ENCODE data around the gene C1QC.

The C1QC gene

DNA sequence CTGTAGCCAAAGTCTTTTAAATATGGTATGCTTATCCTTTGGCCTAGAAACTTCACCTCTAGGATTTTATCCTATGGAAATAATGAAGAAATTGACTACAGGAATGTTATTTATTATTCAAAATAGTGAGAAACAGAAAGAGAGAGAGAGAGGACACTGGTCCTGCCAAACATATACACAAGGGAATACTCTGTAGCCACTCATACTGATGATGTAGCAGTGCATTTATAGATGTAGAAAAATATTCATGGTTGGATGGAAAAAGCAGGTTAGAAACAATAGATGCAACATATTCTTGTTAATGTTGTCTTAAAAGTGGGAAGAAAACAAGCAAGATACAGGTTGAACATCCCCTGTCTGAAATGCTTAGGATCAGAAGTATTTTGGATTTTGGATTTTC is 45.0 kb downstream of the C1QC start:
- H3K4me3 ChIP-seq (ENCODE audit: low read length), result no peak overlapping the region
- H3K4me1 ChIP-seq (ENCODE audit: control insufficient read depth, low read depth, low read length), result no peaks in the 10 kb centered on the region
- no peaks in the 10 kb centered on the region for H3K27me3 ChIP-seq (ENCODE audit: control insufficient read depth, insufficient read depth, low read length)
- no peaks in the 10 kb centered on the region for H3K36me3 ChIP-seq (ENCODE audit: control insufficient read depth, low read depth, low read length)
- no peak overlapping the region for H3K27ac ChIP-seq (ENCODE audit: low read length)
- H3K9me3 ChIP-seq (ENCODE audit: control insufficient read depth, low read depth, low read length), result no peaks in the 10 kb centered on the region
- no peak overlapping the region for H3K9ac ChIP-seq (ENCODE audit: low read length)

DNA sequence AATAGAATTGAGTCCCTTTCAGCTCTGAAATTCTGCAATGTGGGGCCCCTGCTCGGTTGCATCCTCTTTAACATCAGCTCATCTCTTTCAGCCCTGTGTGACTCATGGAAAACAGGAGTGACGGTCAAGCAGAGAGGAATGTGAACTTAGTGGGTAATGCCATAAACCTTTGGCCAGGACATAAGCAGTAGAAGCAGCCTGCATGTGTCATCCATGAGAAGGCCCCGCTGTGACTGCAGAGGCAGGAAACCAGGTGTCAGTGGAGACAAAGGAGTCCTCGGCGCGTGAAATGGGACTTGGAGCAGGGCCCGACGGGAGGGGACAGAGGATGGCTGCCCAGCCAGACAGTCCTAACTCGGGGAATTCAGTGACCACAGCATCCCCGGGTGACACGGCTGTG is 46.1 kb downstream of the C1QC start:
- Histone ChIP-seq H3K9me3 (ENCODE audit: control insufficient read depth, low read depth, low read length) (no peaks in the 10 kb centered on the region), H3K36me3 (ENCODE audit: control insufficient read depth, low read depth, low read length) (no peaks in the 10 kb centered on the region), H3K27me3 (ENCODE audit: control insufficient read depth, insufficient read depth, low read length) (no peaks in the 10 kb centered on the region), H3K27ac (ENCODE audit: low read length) (no peak overlapping the region), H3K9ac (ENCODE audit: low read length) (no peak overlapping the region), H3K4me3 (ENCODE audit: low read length) (no peak overlapping the region), H3K4me1 (ENCODE audit: control insufficient read depth, low read depth, low read length) (no peaks in the 10 kb centered on the region)

DNA sequence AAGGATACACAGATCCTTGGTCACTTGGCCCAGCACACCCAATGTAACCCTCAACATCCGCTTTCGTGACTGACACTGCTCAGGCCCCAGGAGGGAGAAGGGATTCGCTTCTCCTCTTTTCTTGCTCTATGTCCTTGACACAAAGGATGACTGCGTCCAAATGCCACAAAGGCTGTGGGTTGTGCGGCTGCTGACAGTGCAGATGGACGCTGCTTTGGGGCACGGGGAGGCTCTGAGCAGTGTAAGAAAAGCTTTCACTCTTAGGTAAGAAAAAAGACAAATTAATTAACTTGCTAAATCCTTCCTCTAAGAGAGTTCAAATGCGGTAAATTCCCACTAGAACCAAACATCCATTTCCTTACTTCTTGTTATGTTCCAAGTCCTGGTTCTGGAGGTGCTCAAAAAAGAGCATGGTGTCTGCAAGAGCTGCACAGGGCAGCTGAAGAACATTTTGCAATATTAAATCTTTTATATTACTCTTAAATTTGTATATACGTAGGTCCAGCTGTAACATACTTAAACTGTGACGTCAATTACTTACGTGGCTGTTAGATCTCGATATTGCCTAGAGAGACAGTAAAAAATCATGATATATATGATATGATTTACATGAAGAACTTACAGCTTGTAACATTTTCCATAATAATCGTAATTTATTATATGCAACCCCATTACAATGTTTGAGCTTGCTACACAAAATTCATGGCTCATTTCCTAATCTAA is 47.8 kb downstream of the C1QC start:
- Histone ChIP-seq H3K9ac (ENCODE audit: low read length) (no peak overlapping the region), H3K4me3 (ENCODE audit: low read length) (no peak overlapping the region), H3K9me3 (ENCODE audit: control insufficient read depth, low read depth, low read length) (no peaks in the 10 kb centered on the region), H3K4me1 (ENCODE audit: control insufficient read depth, low read depth, low read length) (no peaks in the 10 kb centered on the region), H3K36me3 (ENCODE audit: control insufficient read depth, low read depth, low read length) (no peaks in the 10 kb centered on the region), H3K27ac (ENCODE audit: low read length) (no peak overlapping the region), H3K27me3 (ENCODE audit: control insufficient read depth, insufficient read depth, low read length) (no peaks in the 10 kb centered on the region)

DNA sequence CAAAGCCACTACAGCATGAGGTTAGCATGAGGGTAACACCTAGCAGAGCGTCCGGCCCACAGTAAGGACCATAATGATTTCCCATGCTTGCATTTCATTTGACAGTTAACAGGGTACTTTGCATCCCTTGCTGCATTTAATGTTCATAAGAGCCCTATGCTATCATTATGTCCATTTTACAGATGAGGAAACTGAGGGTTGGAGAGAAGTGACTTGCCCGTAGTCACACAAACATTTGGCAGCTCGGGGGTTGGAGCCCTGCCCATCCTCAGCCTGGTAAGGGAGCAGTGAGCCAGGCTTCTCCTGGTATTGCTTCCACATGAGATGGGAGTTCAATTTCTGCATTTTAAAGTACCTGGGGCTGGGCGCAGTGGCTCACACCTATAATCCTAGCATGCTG is 50.7 kb downstream of the C1QC start:
- no peaks in the 10 kb centered on the region for H3K27me3 ChIP-seq (ENCODE audit: control insufficient read depth, insufficient read depth, low read length)
- H3K27ac ChIP-seq (ENCODE audit: low read length), result no peak overlapping the region
- no peaks in the 10 kb centered on the region for H3K4me1 ChIP-seq (ENCODE audit: control insufficient read depth, low read depth, low read length)
- H3K4me3 ChIP-seq (ENCODE audit: low read length), result no peak overlapping the region
- no peaks in the 10 kb centered on the region for H3K36me3 ChIP-seq (ENCODE audit: control insufficient read depth, low read depth, low read length)
- no peak overlapping the region for H3K9ac ChIP-seq (ENCODE audit: low read length)
- no peaks in the 10 kb centered on the region for H3K9me3 ChIP-seq (ENCODE audit: control insufficient read depth, low read depth, low read length)

DNA sequence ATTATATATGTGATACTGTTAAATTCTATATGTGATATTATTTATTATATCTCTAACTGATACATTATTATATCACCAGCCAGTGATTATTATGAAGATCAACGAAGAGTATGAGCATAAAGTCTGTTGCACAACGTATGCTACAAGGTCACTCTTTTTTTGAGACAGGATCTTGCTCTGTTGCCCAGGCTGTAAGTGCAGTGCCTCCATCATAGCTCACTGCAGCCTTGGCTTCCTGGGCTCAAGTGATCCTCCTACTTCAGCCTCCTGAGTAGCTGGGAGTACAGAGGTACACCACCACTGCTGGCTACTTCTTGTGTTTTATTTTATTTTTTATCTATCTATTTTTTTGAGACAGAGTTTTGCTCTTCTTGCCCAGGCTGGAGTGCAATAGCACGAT is 53.2 kb downstream of the C1QC start:
- Histone ChIP-seq H3K27ac (ENCODE audit: low read length) (no peak overlapping the region), H3K9me3 (ENCODE audit: control insufficient read depth, low read depth, low read length) (no peaks in the 10 kb centered on the region), H3K4me3 (ENCODE audit: low read length) (no peak overlapping the region), H3K4me1 (ENCODE audit: control insufficient read depth, low read depth, low read length) (no peaks in the 10 kb centered on the region), H3K27me3 (ENCODE audit: control insufficient read depth, insufficient read depth, low read length) (no peaks in the 10 kb centered on the region), H3K36me3 (ENCODE audit: control insufficient read depth, low read depth, low read length) (no peaks in the 10 kb centered on the region), H3K9ac (ENCODE audit: low read length) (no peak overlapping the region)

All from iPS-18a (cell line).